B cell (primary cell): ENCODE measurements around the gene DUSP16. TPM values are rescaled to one million over a fixed set of nuclear protein-coding genes. Genes with fewer than 3 reads are reported as not detected.

Source experiments
- ATAC-seq: fragments of 200-7000 bp; cut with Tn5 transposase; one replicate; pipeline ENCODE4 v1.10.0; 2021; ENCODE audit warnings: low read depth, mild to moderate bottlenecking, moderate number of reproducible peaks, moderate library complexity
- CTCF ChIA-PET: fragments of 350-600 bp; sonication (Branson Sonifier 250); formaldehyde crosslinking; loops from one replicate; lab custom pipeline; 2021; ENCODE audit warnings: antibody characterized with exemption, inconsistent platforms; lab: Charles Lee
- POLR2A ChIA-PET: fragments of 350-600 bp; sonication (Branson Sonifier 250); formaldehyde crosslinking; loops from one replicate; lab custom pipeline; 2021; ENCODE audit warnings: antibody characterized with exemption; lab: Charles Lee
- DNase-seq: peaks from one replicate; pipeline ENCODE4 v3.0.0; 2013
- H2AFZ ChIP-seq: 2 replicates; pipeline ENCODE4 v1.6.1; 2012; ENCODE audit warnings: mild to moderate bottlenecking, low read depth, low read length; ENCODE audit not compliant: insufficient read depth, poor library complexity, severe bottlenecking
- H3K27ac ChIP-seq, 2 donors: 1 replicate in 1 of 2; 2 replicates in 1 of 2; pipeline ENCODE4 v1.5.1; 2012 to 2013; ENCODE audit warnings: low read length in 2 of 2, mild to moderate bottlenecking in 2 of 2, moderate library complexity in 1 of 2
- H3K27me3 ChIP-seq, 4 experiments: fragments of 200-600 bp in 1 of 4; sonication (generic) in 1 of 4; replicated peaks in 1 of 4; 1 replicate in 2 of 4; 2 replicates in 2 of 4; pipeline versions ENCODE4 v1.6.1 to v1.7.0; 2013 to 2016; ENCODE audit warnings: low read length in 3 of 4, mild to moderate bottlenecking in 2 of 4, mixed read lengths in 1 of 4, moderate library complexity in 1 of 4; ENCODE audit not compliant: insufficient read depth in 4 of 4, control insufficient read depth in 3 of 4; ENCODE audit errors: control extremely low read depth in 1 of 4
- H3K36me3 ChIP-seq, 2 experiments: replicated peaks in 1 of 2; 1 replicate in 1 of 2; 2 replicates in 1 of 2; pipeline versions ENCODE4 v1.6.1 to v1.7.1; 2013; ENCODE audit warnings: low read length in 1 of 2; ENCODE audit not compliant: insufficient read depth in 2 of 2, control insufficient read depth in 1 of 2; ENCODE audit errors: control extremely low read depth in 1 of 2, extremely low read depth in 1 of 2
- H3K4me1 ChIP-seq, 2 donors: fragments of 200-600 bp in 1 of 2; sonication (generic) in 1 of 2; 1 replicate in 1 of 2; 2 replicates in 1 of 2; pipeline versions ENCODE4 v1.5.1 to v1.6.1; 2013 to 2017; ENCODE audit warnings: low read length in 2 of 2; ENCODE audit not compliant: control insufficient read depth in 2 of 2, insufficient read depth in 2 of 2
- H3K4me2 ChIP-seq: replicated peaks from 2 replicates; pipeline ENCODE3; 2012; ENCODE audit warnings: mild to moderate bottlenecking, low read depth, low read length; ENCODE audit not compliant: poor library complexity, severe bottlenecking
- H3K4me3 ChIP-seq, 5 experiments: fragments of 200-600 bp in 1 of 5; sonication (generic) in 1 of 5; 1 replicate in 3 of 5; 2 replicates in 2 of 5; pipeline versions ENCODE4 v1.5.1 to v1.7.0; 2011 to 2016; ENCODE audit warnings: low read length in 4 of 5, mild to moderate bottlenecking in 4 of 5, low read depth in 2 of 5, control low read depth in 1 of 5, moderate library complexity in 1 of 5; ENCODE audit not compliant: insufficient read depth in 1 of 5; ENCODE audit errors: control extremely low read depth in 1 of 5, extremely low read depth in 1 of 5
- H3K79me2 ChIP-seq: fragments of 200-600 bp; sonication (generic); one replicate; pipeline ENCODE4 v1.6.0; 2016; ENCODE audit warnings: low read length; ENCODE audit not compliant: control insufficient read depth, insufficient read depth
- H3K9ac ChIP-seq: fragments of 200-600 bp; sonication (generic); 2 replicates; pipeline ENCODE4 v1.6.1; 2017; ENCODE audit warnings: mild to moderate bottlenecking, low read length, moderate library complexity
- H3K9me3 ChIP-seq, 3 donors: one replicate each; pipeline versions ENCODE4 v1.6.1 to v1.7.1; 2013; ENCODE audit warnings: low read length in 2 of 3; ENCODE audit not compliant: control insufficient read depth in 2 of 3, insufficient read depth in 1 of 3; ENCODE audit errors: control extremely low read depth in 1 of 3
- H4K20me1 ChIP-seq: 2 replicates; pipeline ENCODE4 v1.6.0; 2012; ENCODE audit warnings: mild to moderate bottlenecking, low read length; ENCODE audit not compliant: insufficient read depth, control insufficient read depth, poor library complexity, severe bottlenecking
- H3K27ac Mint-ChIP-seq: one replicate; pipeline ENCODE4 v1.8.0; 2021; ENCODE audit warnings: mixed read lengths
- H3K27me3 Mint-ChIP-seq: one replicate; pipeline ENCODE4 v1.8.0; 2021; ENCODE audit warnings: mixed read lengths
- H3K4me1 Mint-ChIP-seq: one replicate; pipeline ENCODE4 v1.8.0; 2021; ENCODE audit warnings: mixed read lengths
- H3K4me3 Mint-ChIP-seq: one replicate; pipeline ENCODE4 v1.8.0; 2021; ENCODE audit warnings: mixed read lengths
- H3K9me3 Mint-ChIP-seq: one replicate; pipeline ENCODE4 v1.8.0; 2022; ENCODE audit warnings: mixed read lengths; ENCODE audit not compliant: insufficient read depth
- CTCF ChIP-seq: fragments of 200-600 bp; IDR thresholded peaks from one replicate; pipeline ENCODE4 v1.8.0; 2022; ENCODE audit warnings: antibody characterized with exemption, mild to moderate bottlenecking
- EZH2 ChIP-seq: IDR thresholded peaks from 2 replicates; pipeline ENCODE4 v1.6.1; 2012; ENCODE audit warnings: borderline replicate concordance, low read depth, mild to moderate bottlenecking, moderate library complexity, low read length; ENCODE audit not compliant: insufficient read depth, poor library complexity, severe bottlenecking
- WGBS: methylation state at CpG from one replicate; pipeline ENCODE4 v1.1.5; 2013; ENCODE audit warnings: missing lambda C conversion rate; ENCODE audit not compliant: insufficient coverage; 5-methylcytosine and 5-hydroxymethylcytosine counted together
- intact Hi-C: fragments of 100-400 bp; cut with micrococcal nuclease; formaldehyde crosslinking; loops from one replicate; pipeline ENCODE4 v1.10.0; 2022
- polyA plus RNA-seq: library from polyadenylated mRNA; depleted of rRNA; stranded (reverse); fragments of >200 nt; gene quantifications from 2 replicates; pipeline ENCODE4 v1.2.3, GENCODE V29; 2012
- total RNA-seq, 2 donors: library from RNA; stranded (reverse); fragments of 120-200 nt in 1 of 2; gene quantifications; 1 replicate in 1 of 2; 2 replicates in 1 of 2; pipeline versions ENCODE4 v1.2.3 to v1.2.4, GENCODE V29; 2013 to 2022

Gene DUSP16
- total and polyA plus RNA-seq, 2 donors (not counting 1 experiment from before 2014, with no cell fraction given): 0.37 to 5.6 TPM

GRCh38 chr12:12559719-12560296 is 2.9 kb downstream of the DUSP16 start:
- H3K79me2 ChIP-seq: no peaks in the 10 kb centered on the region
- intact Hi-C loops: loop anchor here (2.0 to 5.0 kb wide), 5 partner anchors 78 to 908 kb away; no protein-coding TSS in a partner anchor
- H3K9ac ChIP-seq: no peak overlapping the region
- Mint-ChIP-seq H3K9me3 (no peaks in the 10 kb centered on the region), H3K27me3 (peaks cover 10% of the 10 kb centered on the region), H3K4me1 (peaks cover 20% of the 10 kb centered on the region), H3K27ac (no peak overlapping the region), H3K4me3 (no peak overlapping the region)
- POLR2A ChIA-PET: no interaction called here
- no peak overlapping the region for H3K4me2 ChIP-seq
- no peak overlapping the region for H2AFZ ChIP-seq
- no peaks in the 10 kb centered on the region for H4K20me1 ChIP-seq
- no peak for ATAC-seq
- TF ChIP-seq EZH2: no peak
- no peak for TF ChIP-seq CTCF
- H3K4me1 ChIP-seq: peaks cover 17 to 18% of the 10 kb centered on the region in 2 donors
- H3K27ac ChIP-seq: no peak overlapping the region
- WGBS: 80% methylated on average over 1 of the region's 3 CpGs
- CTCF ChIA-PET: interaction anchor here (1.5 kb wide), 1 partner anchor 177 kb away, joined by 7 read pairs; no protein-coding TSS in a partner anchor
- no peaks in the 10 kb centered on the region for H3K36me3 ChIP-seq
- DNase-seq: no peak
- peaks cover 0 to 9% (median 4%) of the 10 kb centered on the region in 4 experiments for H3K27me3 ChIP-seq
- H3K4me3 ChIP-seq: no peak overlapping the region
- no peaks in the 10 kb centered on the region for H3K9me3 ChIP-seq

- Mint-ChIP-seq H3K27ac (no peak overlapping the region), H3K9me3 (no peaks in the 10 kb centered on the region), H3K4me3 (no peak overlapping the region), H3K4me1 (peaks cover 14% of the 10 kb centered on the region), H3K27me3 (peaks cover 10% of the 10 kb centered on the region)
- Histone ChIP-seq H3K27ac (no peak overlapping the region), H3K27me3 (peaks cover 0 to 9% (median 4%) of the 10 kb centered on the region in 4 experiments), H3K9ac (no peak overlapping the region), H4K20me1 (no peaks in the 10 kb centered on the region), H3K4me1 (peaks cover 16% of the 10 kb centered on the region in 2 donors), H2AFZ (no peak overlapping the region), H3K4me3 (no peak overlapping the region), H3K4me2 (no peak overlapping the region), H3K9me3 (no peaks in the 10 kb centered on the region), H3K36me3 (no peaks in the 10 kb centered on the region), H3K79me2 (no peaks in the 10 kb centered on the region)
- intact Hi-C loops: no loop called here
- WGBS: no CpG with 5 or more reads among the region's 4 CpGs
- DNase-seq (no peak), ATAC-seq (no peak)
- TF ChIP-seq CTCF (no peak), EZH2 (no peak)
- POLR2A ChIA-PET: no interaction called here
- CTCF ChIA-PET: interaction anchor here (0.8 to 1.5 kb wide), 2 partner anchors 179 to 211 kb away, joined by 3 to 7 read pairs; no protein-coding TSS in a partner anchor
Measured at GRCh38 chr12:12558291-12558690, 4.4 kb downstream of the DUSP16 start.
